OCI-LY3 (cell line): ENCODE data around the gene SMURF2.

ENCODE experiments used
- H2AFZ ChIP-seq: fragments of 200-600, 300-600 bp; shearing (Covaris generic); 2 replicates; pipeline ENCODE4 v1.6.0; 2014; ENCODE audit warnings: antibody characterized with exemption, low read depth, low read length
- H3K27ac ChIP-seq: fragments of 200-600, 300-600 bp; sonication (generic); 2 replicates; pipeline ENCODE4 v1.5.1; 2014; ENCODE audit warnings: mild to moderate bottlenecking, low read length, moderate library complexity, mixed read lengths
- H3K27me3 ChIP-seq: fragments of 200-600, 300-600 bp; sonication (generic); 2 replicates; pipeline ENCODE4 v1.6.1; 2014; ENCODE audit warnings: low read depth, low read length, mixed read lengths
- H3K36me3 ChIP-seq: fragments of 200-600, 300-600 bp; sonication (generic); replicated peaks from 2 replicates; pipeline ENCODE3; 2014; ENCODE audit warnings: low read depth, low read length, mixed read lengths
- H3K4me1 ChIP-seq: fragments of 300-600, 200-600 bp; sonication (generic); 2 replicates; pipeline ENCODE4 v1.6.1; 2014; ENCODE audit warnings: low read length, mixed read lengths
- H3K4me2 ChIP-seq: fragments of 200-600, 300-600 bp; sonication (generic); 2 replicates; pipeline ENCODE4 v1.6.1; 2014; ENCODE audit warnings: low read length, mixed read lengths
- H3K4me3 ChIP-seq: fragments of 300-600, 200-600 bp; sonication (generic); 2 replicates; pipeline ENCODE4 v1.5.1; 2014; ENCODE audit warnings: antibody characterized with exemption, mild to moderate bottlenecking, low read length, moderate library complexity
- H3K79me2 ChIP-seq: fragments of 300-600, 200-600 bp; shearing (Covaris generic); 2 replicates; pipeline ENCODE4 v1.6.1; 2014; ENCODE audit warnings: mild to moderate bottlenecking, low read length, mixed read lengths
- H3K9ac ChIP-seq: fragments of 300-600, 200-600 bp; shearing (Covaris generic); 2 replicates; pipeline ENCODE4 v1.6.0; 2014; ENCODE audit warnings: mild to moderate bottlenecking, low read length, moderate library complexity
- H3K9me3 ChIP-seq: fragments of 200-600, 300-600 bp; shearing (Covaris generic); 2 replicates; pipeline ENCODE4 v1.6.1; 2014; ENCODE audit warnings: low read length, mixed read lengths; ENCODE audit not compliant: insufficient read depth
- H4K20me1 ChIP-seq: fragments of 200-600, 300-600 bp; sonication (generic); 2 replicates; pipeline ENCODE4 v1.6.1; 2016; ENCODE audit warnings: low read length, mixed read lengths; ENCODE audit not compliant: insufficient read depth
- CTCF ChIP-seq: fragments of 200-600, 300-600 bp; sonication (generic); IDR thresholded peaks from 2 replicates; pipeline ENCODE4 v1.5.1; 2014; ENCODE audit warnings: antibody characterized with exemption, low read length, low read depth
- EZH2phosphoT487 ChIP-seq: fragments of 200-600 bp; shearing (Covaris generic); IDR thresholded peaks from 2 replicates; pipeline ENCODE4 v1.6.1; 2018; ENCODE audit warnings: antibody characterized with exemption, mixed run types, low read depth

The SMURF2 gene

GRCh38 chr17:64657610-64658125, 4.4 kb downstream of the SMURF2 start:
- Histone ChIP-seq H3K36me3 (no peaks in the 10 kb centered on the region), H3K9me3 (no peaks in the 10 kb centered on the region), H2AFZ (no peak overlapping the region), H3K4me1 (peaks cover 10% of the 10 kb centered on the region), H4K20me1 (peaks cover 29% of the 10 kb centered on the region; the same call in 1 of the 2 replicates), H3K27me3 (no peaks in the 10 kb centered on the region), H3K79me2 (peaks cover 65% of the 10 kb centered on the region), H3K4me2 (no peak overlapping the region), H3K27ac (no peak overlapping the region), H3K4me3 (no peak overlapping the region), H3K9ac (no peak overlapping the region)
- no peak for TF ChIP-seq CTCF
- no peak for TF ChIP-seq EZH2phosphoT487

GRCh38 chr17:64655704-64656103, 6.4 kb downstream of the SMURF2 start:
- no peak for TF ChIP-seq EZH2phosphoT487
- TF ChIP-seq CTCF = no peak
- Histone ChIP-seq H4K20me1 (peaks cover 25% of the 10 kb centered on the region; the same call in 1 of the 2 replicates), H3K4me1 (peaks cover 8% of the 10 kb centered on the region), H3K27ac (no peak overlapping the region), H3K36me3 (no peaks in the 10 kb centered on the region), H3K4me3 (no peak overlapping the region), H3K79me2 (peaks cover 68% of the 10 kb centered on the region), H3K27me3 (no peaks in the 10 kb centered on the region), H3K9ac (no peak overlapping the region), H3K9me3 (no peaks in the 10 kb centered on the region), H2AFZ (no peak overlapping the region), H3K4me2 (no peak overlapping the region)

GRCh38 chr17:64653985-64654355, 8.1 kb downstream of the SMURF2 start:
- Histone ChIP-seq H3K79me2 (peaks cover 66% of the 10 kb centered on the region), H3K4me3 (no peak overlapping the region), H3K9me3 (no peaks in the 10 kb centered on the region), H2AFZ (no peak overlapping the region), H3K4me2 (no peak overlapping the region), H3K27ac (no peak overlapping the region), H3K36me3 (no peaks in the 10 kb centered on the region), H3K9ac (no peak overlapping the region), H3K27me3 (no peaks in the 10 kb centered on the region), H4K20me1 (peaks cover 20% of the 10 kb centered on the region), H3K4me1 (peaks cover under 1% of the 10 kb centered on the region; the same call in 1 of the 2 replicates)
- no peak for TF ChIP-seq CTCF
- no peak for TF ChIP-seq EZH2phosphoT487

GRCh38 chr17:64653325-64653984, 8.7 kb downstream of the SMURF2 start:
- peaks cover 25% of the 10 kb centered on the region for H4K20me1 ChIP-seq
- TF ChIP-seq EZH2phosphoT487 = no peak
- no peak for TF ChIP-seq CTCF
- no peak overlapping the region for H3K4me3 ChIP-seq
- no peaks in the 10 kb centered on the region for H3K36me3 ChIP-seq
- H3K4me1 ChIP-seq = peaks cover 4% of the 10 kb centered on the region; the same call in 1 of the 2 replicates
- no peak overlapping the region for H3K9ac ChIP-seq
- H3K79me2 ChIP-seq = peaks cover 68% of the 10 kb centered on the region
- no peaks in the 10 kb centered on the region for H3K9me3 ChIP-seq
- H3K4me2 ChIP-seq = no peak overlapping the region
- H3K27me3 ChIP-seq = no peaks in the 10 kb centered on the region
- H2AFZ ChIP-seq = no peak overlapping the region
- no peak overlapping the region for H3K27ac ChIP-seq
